GM12892 (cell line): ENCODE results near the gene PRPS1L1.

ENCODE experiments used
- POLR2A ChIP-seq: IDR thresholded peaks from 2 replicates; pipeline ENCODE4 v1.6.1; 2011; ENCODE audit warnings: low read depth, low read length, control low read depth
- POLR2AphosphoS5 ChIP-seq: IDR thresholded peaks from 2 replicates; pipeline ENCODE4 v1.6.1; 2011; ENCODE audit warnings: low read depth, low read length, control low read depth
- TAF1 ChIP-seq: IDR thresholded peaks from 2 replicates; pipeline ENCODE4 v1.6.1; 2011; ENCODE audit warnings: low read depth, mild to moderate bottlenecking, control low read depth, low read length, borderline replicate concordance

DNA sequence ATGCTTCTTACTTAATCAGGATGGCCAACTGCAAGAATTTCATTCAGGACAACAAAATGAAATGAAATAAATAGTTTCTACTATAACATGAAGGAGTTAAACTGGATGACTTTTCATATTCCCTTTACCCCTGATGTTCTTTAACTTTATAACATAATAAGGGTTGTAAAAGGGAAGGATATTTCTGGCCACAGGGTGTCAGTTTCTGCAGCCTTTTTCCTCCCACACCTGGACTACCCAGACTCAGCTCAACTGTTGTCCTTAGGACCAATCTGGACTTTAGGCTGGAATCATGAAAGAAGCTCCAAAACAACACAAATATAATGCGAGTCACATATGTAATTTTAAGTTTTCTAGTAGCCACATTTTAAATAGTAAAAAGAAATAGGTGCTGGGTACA lies 43.4 kb downstream of the PRPS1L1 start:
- TF ChIP-seq POLR2A (no peak), TAF1 (no peak), POLR2AphosphoS5 (no peak)
